Right lobe of liver (tissue), 4 donors: ENCODE measurements around the gene OGFOD2.

Experiments
- POLR2A ChIP-seq: fragments of 450-650 bp; IDR thresholded peaks from one replicate; pipeline ENCODE4 v1.6.1; 2017; ENCODE audit warnings: antibody characterized with exemption, mild to moderate bottlenecking
- TF ChIP-seq, protein P1 (sequence below), 4 donors: fragments of 200-600 bp in 3 of 4; fragments of 450-650 bp in 1 of 4; IDR thresholded peaks; one replicate each; pipeline versions ENCODE4 v1.5.1 to v1.8.0; 2016 to 2022; ENCODE audit warnings: antibody characterized with exemption in 4 of 4, mild to moderate bottlenecking in 2 of 4
- donor health status: DM: no; HTN: no; CAD: no.
- donor health status: DM: no; HTN: no; CAD: no.
- donor health status: DM: no; HTN: yes; CAD: no.

DNA sequence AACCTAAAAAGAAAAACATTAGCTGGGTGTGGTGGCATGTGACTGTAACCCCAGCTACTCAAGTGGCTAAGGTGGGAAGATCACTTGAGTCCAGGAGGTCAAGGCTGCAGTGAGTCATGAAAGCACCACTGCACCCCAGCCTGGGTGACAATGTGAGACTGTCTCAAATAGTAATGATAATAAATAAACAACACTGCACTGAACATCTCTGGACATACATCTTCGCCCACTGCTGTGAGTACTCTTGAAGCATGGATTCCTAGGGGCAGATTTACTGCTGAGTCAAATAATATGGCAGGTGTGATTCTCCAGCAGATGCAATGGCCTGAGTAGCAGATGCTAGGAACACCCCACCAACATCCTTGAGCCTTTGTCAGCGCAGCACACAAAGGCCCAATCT, 32.4 kb upstream of the OGFOD2 start:
- TF ChIP-seq, protein P1, sequence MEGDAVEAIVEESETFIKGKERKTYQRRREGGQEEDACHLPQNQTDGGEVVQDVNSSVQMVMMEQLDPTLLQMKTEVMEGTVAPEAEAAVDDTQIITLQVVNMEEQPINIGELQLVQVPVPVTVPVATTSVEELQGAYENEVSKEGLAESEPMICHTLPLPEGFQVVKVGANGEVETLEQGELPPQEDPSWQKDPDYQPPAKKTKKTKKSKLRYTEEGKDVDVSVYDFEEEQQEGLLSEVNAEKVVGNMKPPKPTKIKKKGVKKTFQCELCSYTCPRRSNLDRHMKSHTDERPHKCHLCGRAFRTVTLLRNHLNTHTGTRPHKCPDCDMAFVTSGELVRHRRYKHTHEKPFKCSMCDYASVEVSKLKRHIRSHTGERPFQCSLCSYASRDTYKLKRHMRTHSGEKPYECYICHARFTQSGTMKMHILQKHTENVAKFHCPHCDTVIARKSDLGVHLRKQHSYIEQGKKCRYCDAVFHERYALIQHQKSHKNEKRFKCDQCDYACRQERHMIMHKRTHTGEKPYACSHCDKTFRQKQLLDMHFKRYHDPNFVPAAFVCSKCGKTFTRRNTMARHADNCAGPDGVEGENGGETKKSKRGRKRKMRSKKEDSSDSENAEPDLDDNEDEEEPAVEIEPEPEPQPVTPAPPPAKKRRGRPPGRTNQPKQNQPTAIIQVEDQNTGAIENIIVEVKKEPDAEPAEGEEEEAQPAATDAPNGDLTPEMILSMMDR (IDR thresholded peaks at IDR 0.05) = no peak
- no peak for TF ChIP-seq POLR2A
